Kidney (tissue), 14 donors: ENCODE measurements around the gene STARD5. TPM values are rescaled to one million over a fixed set of nuclear protein-coding genes. Genes with fewer than 3 reads are reported as not detected.

Experiments used
- DNase-seq, 5 donors: peaks; one replicate each; pipeline ENCODE4 v3.0.0-alpha.2; 2013 to 2020
- FAIRE-seq: peaks from 2 replicates; lab custom pipeline; 2012; peaks lifted over from hg19 to GRCh38; lab: Jason Lieb, UNC
- H3K27ac ChIP-seq, 2 donors: one replicate each; pipeline ENCODE4 v1.7.0; 2013; ENCODE audit warnings: low read depth in 2 of 2, low read length in 2 of 2, inconsistent platforms in 1 of 2
- H3K27me3 ChIP-seq: one replicate; pipeline ENCODE4 v1.7.1; 2013; ENCODE audit warnings: low read length, inconsistent platforms; ENCODE audit not compliant: control insufficient read depth, insufficient read depth
- H3K36me3 ChIP-seq, 3 donors: one replicate each; pipeline versions ENCODE4 v1.7.0 to v1.7.1; 2013; ENCODE audit warnings: low read length in 3 of 3, control low read depth in 1 of 3, inconsistent platforms in 1 of 3; ENCODE audit not compliant: insufficient read depth in 3 of 3, control insufficient read depth in 2 of 3
- H3K4me1 ChIP-seq, 3 donors: one replicate each; pipeline versions ENCODE4 v1.7.0 to v1.7.1; 2013; ENCODE audit warnings: low read length in 3 of 3, inconsistent platforms in 1 of 3, low read depth in 1 of 3; ENCODE audit not compliant: control insufficient read depth in 2 of 3, insufficient read depth in 2 of 3
- H3K4me3 ChIP-seq, 3 donors: one replicate each; pipeline versions ENCODE4 v1.7.0 to v1.8.1; 2013; ENCODE audit warnings: low read length in 3 of 3, control low read depth in 1 of 3, inconsistent platforms in 1 of 3
- H3K9ac ChIP-seq, 3 donors: one replicate each; pipeline versions ENCODE4 v1.7.0 to v1.7.1; 2013; ENCODE audit warnings: low read length in 3 of 3, control low read depth in 1 of 3, inconsistent platforms in 1 of 3
- H3K9me3 ChIP-seq, 3 donors: one replicate each; pipeline versions ENCODE4 v1.7.0 to v1.7.1; 2013; ENCODE audit warnings: low read length in 3 of 3, control low read depth in 1 of 3, inconsistent platforms in 1 of 3; ENCODE audit not compliant: control insufficient read depth in 2 of 3, insufficient read depth in 1 of 3
- intact Hi-C: fragments of 100-400 bp; cut with DNase I; formaldehyde crosslinking; loops from one replicate; pipeline ENCODE4 v1.11.1; 2022
- polyA plus RNA-seq: library from polyadenylated mRNA; stranded (reverse); fragments of 350-450 nt; fragmentation: Illumina TruSeq; extraction: RNeasy Lipid Tissue Mini Kit (QIAGEN cat#74804); gene quantifications from one replicate; pipeline ENCODE4 v1.2.3, GENCODE V29; 2014; ENCODE audit warnings: low read depth, low replicate concordance; ENCODE audit not compliant: insufficient read depth
- total RNA-seq: library from RNA; stranded (reverse); fragmentation: NEBNext Ultra II Directional; extraction: Animal tissue kit (Norgen Biotek cat#: 25700); gene quantifications from one replicate; pipeline ENCODE4 v1.2.1, GENCODE V29; 2021
- TF ChIP-seq, protein P1 (sequence below): IDR thresholded peaks from 3 replicates; pipeline ENCODE4 v1.5.1; 2012; ENCODE audit warnings: mild to moderate bottlenecking, moderate library complexity, borderline replicate concordance; ENCODE audit not compliant: insufficient read depth; ENCODE audit errors: extremely low read depth
- donor health status: control.
- donor health status: control.
- donor health status: control.
- donor health status: control.
- donor health status: control.
- donor health status: DM: yes; HTN: yes; CAD: no.
- donor health status: Normal renal cell carcinoma (clear cell type).

The STARD5 gene
- total and polyA plus RNA-seq, 2 donors from 2014 or later, result 3.2 to 4.1 TPM

- no peaks in the 10 kb centered on the region for H3K27me3 ChIP-seq
- DNase-seq (no peak), FAIRE-seq (no peak)
- TF ChIP-seq, protein P1, sequence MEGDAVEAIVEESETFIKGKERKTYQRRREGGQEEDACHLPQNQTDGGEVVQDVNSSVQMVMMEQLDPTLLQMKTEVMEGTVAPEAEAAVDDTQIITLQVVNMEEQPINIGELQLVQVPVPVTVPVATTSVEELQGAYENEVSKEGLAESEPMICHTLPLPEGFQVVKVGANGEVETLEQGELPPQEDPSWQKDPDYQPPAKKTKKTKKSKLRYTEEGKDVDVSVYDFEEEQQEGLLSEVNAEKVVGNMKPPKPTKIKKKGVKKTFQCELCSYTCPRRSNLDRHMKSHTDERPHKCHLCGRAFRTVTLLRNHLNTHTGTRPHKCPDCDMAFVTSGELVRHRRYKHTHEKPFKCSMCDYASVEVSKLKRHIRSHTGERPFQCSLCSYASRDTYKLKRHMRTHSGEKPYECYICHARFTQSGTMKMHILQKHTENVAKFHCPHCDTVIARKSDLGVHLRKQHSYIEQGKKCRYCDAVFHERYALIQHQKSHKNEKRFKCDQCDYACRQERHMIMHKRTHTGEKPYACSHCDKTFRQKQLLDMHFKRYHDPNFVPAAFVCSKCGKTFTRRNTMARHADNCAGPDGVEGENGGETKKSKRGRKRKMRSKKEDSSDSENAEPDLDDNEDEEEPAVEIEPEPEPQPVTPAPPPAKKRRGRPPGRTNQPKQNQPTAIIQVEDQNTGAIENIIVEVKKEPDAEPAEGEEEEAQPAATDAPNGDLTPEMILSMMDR, result no peak
- intact Hi-C loops, result loop anchor here (10.0 kb wide), 1 partner anchor 55 kb away; no protein-coding TSS in a partner anchor
- no peaks in the 10 kb centered on the region for H3K9me3 ChIP-seq
- H3K36me3 ChIP-seq, result no peaks in the 10 kb centered on the region
- H3K27ac ChIP-seq, result no peak overlapping the region
- H3K4me1 ChIP-seq, result no peaks in the 10 kb centered on the region
- H3K4me3 ChIP-seq, result no peak overlapping the region
- no peak overlapping the region for H3K9ac ChIP-seq
These were observed 15.4 kb upstream of the STARD5 start for GRCh38 chr15:81339321-81339720.

GRCh38 chr15:81338170-81339007 lies 14.4 kb upstream of the STARD5 start:
- Histone ChIP-seq H3K27ac (peak overlapping the region in 1 of 2 donors; percentile 34), H3K27me3 (no peaks in the 10 kb centered on the region), H3K9me3 (no peaks in the 10 kb centered on the region), H3K4me1 (no peaks in the 10 kb centered on the region), H3K9ac (no peak overlapping the region), H3K4me3 (no peak overlapping the region), H3K36me3 (no peaks in the 10 kb centered on the region)
- FAIRE-seq (no peak), DNase-seq (peak in 2 of 5 donors; percentile 34 to 57)
- intact Hi-C loops, result loop anchor here (10.0 kb wide), 1 partner anchor 54 kb away; no protein-coding TSS in a partner anchor
- TF ChIP-seq, protein P1, result no peak

DNA sequence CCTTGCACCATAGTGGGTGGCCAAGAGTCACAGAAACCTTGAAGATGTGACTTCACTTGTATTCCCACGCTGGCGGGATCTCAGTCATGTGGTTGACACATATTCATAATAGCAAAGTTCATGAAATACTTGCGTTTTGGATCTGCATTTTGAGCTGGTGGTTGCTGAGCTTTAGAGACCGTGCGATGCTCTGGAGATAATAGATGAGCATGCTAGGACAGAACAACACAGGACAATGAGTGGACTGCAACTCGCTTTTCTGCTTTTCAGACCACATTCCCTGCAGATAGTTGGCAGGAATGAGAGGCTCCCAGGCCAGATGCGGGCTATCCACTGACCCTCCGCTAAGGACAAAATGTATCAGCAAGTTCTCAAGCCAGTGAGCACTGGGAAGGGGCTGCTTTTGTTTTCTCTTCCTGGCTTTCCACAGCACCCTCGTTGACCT lies 13.8 kb upstream of the STARD5 start:
- TF ChIP-seq, protein P1, result no peak
- Histone ChIP-seq H3K36me3 (no peaks in the 10 kb centered on the region), H3K27ac (no peak overlapping the region), H3K9ac (no peak overlapping the region), H3K27me3 (no peaks in the 10 kb centered on the region), H3K9me3 (no peaks in the 10 kb centered on the region), H3K4me1 (no peaks in the 10 kb centered on the region), H3K4me3 (no peak overlapping the region)
- intact Hi-C loops, result loop anchor here (10.0 kb wide), 1 partner anchor 53 kb away; no protein-coding TSS in a partner anchor
- FAIRE-seq (no peak), DNase-seq (no peak)
